HG03025 (cell line): Measurements from ENCODE around the gene LTO1.
"Not testable (repeated sequence)": the region's sequence is repeated elsewhere in the genome, so short reads cannot be mapped to it uniquely, and the experiment has no call there.

ENCODE experiments used
- ATAC-seq: cut with Tn5 transposase; IDR thresholded peaks from one replicate; pipeline ENCODE4 v1.9.1; 2021; ENCODE audit warnings: mild to moderate bottlenecking, moderate library complexity; ENCODE audit not compliant: unreplicated experiment, low FRiP score

LTO1 gene

DNA sequence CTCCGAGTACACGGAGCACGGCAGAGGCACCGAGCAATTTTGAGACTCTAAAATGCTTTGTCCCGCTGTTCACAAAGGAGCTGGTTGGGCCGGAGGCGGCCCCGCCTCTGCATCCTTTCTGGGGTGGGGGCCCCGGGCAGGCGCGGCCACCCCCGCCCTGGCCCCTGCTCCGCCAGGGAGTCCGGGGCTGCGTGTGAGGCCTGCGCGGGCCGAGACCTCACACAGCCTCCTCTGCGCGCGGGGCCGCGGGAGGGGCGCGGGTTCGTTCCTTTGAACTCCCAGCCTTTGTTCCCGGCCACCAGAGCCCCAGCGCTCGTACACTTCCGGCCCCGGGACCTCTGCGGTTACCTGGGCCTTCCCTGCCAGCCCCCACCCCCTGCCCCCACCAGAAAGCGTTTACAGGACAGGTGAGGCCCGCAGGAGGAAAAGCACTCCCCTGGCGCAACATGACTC is 27.1 kb upstream of the LTO1 start:
- no peak for ATAC-seq

DNA sequence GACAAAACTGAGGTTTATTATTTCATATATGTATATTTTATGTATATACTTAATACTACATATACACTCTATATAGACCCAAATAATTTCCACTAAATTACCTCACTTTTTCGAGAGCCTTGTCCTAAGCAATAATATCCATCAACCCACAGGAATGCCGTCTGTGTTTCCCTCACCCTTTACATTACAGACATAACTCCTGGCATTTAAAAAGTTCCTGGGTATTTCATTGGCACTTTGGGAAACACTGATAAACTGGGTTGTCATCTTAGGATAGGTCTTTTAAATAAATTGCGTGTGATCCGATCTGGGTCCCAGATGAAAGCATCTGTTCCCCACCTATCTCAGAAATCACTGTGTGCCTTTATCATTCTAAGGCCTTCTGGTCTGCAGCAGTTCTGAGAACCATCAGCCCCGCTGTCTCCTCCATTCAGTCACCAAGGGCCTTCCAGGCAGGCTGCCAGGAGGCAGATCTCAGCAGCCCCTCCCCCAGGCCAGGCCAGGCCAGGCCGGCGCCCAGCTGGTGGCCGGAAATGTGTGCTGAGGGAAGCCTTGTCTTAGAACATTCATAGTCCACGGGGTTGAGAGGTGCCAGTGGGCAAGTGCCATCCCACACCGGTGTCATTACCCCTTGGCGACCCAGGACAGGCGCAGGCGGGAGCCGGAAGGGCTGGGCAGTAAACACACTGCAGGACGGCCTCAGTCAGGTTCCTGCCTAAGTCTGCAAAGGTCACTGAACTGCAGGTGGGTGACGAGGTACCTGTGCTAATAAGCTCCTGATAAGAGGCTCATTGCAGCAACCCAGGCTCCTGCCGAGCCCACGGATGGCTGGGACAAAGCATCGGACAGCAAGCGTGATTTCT is 25.4 kb upstream of the LTO1 start:
- no peak for ATAC-seq

DNA sequence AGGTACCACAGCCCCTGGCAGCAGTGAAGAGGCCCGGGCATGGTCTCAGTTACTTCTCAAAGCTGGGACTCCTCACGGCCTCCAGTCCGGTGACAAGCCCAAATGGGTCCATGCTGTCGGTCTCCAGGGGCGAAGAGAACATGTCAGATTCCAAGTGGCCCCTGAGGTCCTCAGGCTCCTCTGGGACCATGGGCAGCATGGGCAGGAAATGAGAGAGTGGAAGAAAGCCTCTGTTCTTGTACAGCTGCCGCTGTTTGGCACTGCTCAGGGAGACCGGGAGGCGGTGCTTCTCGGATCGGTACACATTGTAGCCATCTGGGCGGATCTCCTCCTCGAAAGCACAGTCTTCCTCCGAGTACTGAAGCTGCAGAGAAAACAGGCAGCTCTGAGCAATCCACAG is 24.1 kb upstream of the LTO1 start:
- no peak for ATAC-seq

DNA sequence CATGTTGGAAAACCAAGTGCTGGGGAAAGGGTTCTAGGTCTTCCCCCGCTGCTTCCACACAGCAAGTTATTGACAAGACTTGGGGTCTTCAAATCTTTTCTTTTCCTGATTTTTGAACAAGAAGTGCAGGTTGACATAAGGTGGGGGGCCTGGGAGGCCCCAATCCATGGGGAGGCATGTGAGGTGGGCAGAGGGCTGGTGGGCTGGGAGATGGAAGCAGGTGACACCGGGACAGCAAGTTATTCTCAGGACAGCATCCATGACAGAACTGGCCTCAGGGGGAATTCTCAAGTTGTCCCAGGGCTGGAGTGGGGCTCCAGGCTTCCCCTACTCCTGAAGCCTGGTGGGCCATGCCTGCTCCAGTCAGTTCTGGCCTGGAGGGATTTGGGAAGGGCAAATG is 23.2 kb upstream of the LTO1 start:
- no peak for ATAC-seq

DNA sequence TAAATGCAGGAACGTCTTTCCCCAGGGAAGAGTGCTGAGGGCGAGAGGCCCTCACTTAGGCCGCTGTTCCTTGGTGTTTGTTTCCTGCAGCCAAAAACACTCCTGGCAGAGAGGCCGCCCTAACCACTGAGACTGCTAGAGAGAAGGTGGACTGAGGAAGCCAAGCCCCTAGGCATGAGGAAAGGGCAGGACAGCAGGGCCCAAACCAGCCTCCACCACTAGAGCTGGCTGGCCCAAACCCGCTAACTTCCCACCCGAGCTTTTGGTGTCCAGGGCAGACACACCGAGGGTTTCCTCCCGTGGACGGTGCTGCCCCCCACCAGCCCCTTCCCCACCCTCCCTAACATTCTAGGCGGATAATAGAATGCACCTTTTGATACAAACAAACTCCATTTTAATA is 22.7 kb upstream of the LTO1 start:
- ATAC-seq = no peak

DNA sequence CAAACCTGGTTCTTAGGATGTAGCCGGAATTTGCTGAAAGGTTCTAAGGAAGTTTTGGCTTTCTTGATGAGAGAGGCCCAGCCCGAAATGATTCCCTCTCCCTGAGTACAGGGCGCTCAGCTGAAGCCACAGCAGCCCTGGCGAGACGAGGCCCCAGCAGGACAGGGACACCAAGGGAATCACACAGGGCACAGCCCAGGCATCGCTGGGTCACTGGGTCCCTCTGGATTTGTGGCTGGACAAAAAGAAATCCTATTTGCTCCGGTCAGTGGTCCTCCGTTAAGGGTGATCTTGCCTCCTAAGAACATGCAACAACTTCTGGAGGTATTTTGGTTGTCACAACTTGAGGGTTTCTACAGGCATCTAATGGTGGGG is 22.3 kb upstream of the LTO1 start:
- ATAC-seq = no peak

DNA sequence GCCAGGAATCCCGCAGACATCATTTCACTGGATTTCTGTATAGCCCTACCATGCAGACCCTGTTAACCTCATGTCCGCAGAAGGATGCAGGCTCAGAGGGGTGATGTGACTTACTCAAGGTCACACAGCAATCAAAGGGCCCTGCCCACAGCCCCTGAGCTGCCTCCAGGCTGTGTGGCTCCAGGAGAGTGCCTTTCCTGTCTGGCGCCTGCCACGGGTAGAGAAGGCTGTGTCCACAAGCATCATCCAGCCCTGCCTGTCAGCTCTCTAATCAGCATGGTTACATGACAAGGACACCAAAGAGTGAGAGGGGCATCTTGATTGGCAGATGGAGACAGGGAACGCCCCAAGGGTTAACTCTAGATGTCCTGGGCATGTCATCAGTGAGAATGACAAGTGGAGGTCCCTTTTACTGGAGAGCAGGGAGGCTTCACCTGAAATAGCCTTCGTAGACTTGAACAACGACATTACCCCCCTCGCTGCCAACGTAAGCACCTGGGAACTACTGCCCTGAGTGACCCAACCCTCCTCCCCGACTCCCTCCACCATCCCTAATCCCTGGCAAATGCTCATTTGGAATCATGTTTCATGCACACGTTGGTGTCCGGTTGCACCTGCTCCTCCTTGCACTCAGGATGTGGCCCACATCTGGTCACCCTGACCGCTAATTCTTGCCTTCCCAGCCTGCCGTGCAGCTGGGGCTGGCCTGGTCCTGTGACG is 21.8 kb upstream of the LTO1 start:
- no peak for ATAC-seq

DNA sequence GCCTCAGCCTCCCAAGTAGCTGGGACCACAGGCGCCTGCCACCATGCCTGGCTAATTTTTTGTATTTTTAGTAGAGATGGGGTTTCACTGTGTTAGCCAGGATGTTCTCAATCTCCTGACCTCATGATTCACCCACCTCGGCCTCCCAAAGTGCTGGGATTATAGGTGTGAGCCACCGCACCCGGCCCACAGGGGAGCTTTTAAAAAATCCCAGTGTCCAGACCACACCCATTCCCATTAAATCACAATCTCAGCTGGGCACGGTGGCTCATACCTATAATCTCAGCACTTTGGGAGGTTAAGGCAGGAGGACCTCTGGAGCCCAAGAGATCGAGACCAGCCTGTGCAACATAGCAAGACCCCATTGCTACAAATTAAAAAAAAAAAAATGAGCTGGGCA is 20.8 kb upstream of the LTO1 start:
- not testable (repeated sequence) for ATAC-seq

DNA sequence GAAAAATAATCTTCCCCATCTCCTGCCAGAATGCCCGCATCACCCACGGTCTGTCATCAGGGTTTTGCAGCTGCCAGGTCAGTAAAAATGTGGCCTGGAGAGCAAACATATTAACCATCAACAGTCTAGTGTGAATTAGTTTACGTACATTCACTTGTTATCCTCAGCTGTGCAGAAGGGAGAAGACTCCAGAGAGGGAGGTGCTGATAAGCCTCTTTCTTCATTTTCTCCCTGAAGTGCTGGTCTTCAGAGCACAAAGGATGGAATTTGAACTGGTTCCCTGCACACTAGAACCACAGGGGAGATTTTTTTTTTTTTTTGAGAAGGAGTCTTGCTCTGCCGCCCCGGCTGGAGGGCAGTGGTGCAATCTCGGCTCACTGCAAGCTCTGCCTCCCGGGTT is 20.4 kb upstream of the LTO1 start:
- ATAC-seq = no peak

DNA sequence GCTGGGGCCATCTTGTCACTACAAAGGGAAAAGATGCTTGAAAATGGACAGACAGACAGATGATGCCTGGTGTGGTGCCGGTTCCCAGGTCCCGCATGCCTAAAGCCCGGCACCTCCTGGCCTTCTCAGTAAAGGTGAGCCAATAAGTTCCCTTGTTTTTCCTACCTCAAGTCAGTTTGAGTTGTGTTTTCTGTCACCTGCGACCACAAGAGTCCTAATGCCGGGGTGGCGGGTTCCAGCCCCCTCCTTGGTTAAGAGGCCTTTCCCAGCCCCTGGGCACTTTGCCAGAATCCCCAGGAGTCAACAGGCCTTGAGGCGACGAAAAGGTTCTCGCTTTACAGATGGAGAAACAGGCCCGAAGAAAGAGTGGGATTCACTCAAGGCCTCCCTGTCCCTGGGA is 19.6 kb upstream of the LTO1 start:
- ATAC-seq = no peak

DNA sequence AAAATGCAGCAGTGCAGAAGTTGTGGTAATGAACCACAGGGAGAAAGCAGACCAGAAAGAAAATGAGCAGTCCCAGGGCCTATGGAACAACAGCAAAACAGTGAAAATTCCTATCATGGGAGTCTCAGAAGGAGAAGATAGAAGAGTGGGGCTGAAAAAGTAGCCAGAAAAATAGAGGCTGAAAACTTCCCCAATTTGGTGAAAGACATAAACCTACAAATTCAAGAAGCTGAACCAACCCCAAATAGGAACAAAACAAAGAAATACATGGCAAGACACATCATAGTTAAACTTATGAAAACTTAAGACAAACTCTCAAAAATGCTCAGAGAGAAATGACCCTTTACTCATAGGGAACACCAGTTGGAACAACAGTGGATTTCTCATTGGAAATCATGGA is 17.3 kb upstream of the LTO1 start:
- no peak for ATAC-seq

DNA sequence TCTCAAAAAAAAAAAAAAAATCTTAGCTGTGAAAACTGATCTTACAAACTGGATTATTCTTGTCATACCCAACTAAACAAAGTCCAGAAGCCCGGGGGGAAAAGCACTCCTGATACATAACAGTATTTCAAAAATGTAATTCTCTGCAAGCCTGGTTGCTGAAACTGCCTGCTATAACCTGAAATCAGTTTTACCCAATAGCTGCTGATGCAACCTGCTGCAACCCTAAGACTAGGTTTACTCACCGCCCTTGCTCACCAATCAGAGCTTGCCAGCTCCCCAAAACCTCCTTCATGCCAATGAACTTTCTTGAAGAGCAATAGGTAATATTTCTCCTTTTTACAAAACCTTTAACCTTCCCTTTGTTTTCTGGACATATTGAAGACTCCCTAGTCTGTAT is 16.3 kb upstream of the LTO1 start:
- no peak for ATAC-seq

DNA sequence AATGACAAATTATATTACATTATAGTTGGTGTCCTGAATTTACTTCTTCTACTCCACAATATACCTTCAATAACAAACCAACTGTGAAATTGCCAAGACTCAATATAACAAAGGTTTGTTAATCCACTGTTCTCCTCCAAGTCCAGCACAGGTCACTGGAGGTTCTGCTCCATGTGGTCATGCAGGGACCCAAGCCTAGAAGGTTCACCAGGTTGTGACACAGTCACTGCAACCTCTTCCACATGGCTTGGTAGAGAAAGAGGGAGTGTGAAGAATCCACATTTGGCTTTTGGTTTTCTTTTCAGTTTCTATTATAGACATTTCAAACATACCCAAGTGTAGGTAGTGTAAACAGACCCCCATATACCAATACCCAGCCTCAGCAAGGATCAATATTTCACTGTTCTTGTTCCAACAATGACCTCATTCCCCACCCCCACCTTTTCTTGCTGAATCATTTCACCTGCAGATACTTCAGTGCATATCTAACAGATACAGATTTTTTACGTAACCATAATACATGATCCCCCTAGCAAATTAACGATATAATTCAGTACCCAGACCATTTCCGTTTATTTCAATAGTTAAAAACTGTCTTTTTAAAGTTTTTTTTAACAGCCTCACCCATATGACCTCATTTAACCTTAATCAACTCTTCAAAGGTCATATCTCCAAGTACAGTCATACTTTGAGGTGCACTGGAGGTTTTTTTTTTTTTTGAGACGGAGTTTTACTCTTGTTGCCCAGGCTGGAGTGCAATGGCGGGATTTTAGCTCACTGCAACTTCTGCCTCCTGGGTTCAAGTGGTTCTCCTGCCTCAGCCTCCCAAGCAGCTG is 14.5 kb upstream of the LTO1 start:
- ATAC-seq = no peak

DNA sequence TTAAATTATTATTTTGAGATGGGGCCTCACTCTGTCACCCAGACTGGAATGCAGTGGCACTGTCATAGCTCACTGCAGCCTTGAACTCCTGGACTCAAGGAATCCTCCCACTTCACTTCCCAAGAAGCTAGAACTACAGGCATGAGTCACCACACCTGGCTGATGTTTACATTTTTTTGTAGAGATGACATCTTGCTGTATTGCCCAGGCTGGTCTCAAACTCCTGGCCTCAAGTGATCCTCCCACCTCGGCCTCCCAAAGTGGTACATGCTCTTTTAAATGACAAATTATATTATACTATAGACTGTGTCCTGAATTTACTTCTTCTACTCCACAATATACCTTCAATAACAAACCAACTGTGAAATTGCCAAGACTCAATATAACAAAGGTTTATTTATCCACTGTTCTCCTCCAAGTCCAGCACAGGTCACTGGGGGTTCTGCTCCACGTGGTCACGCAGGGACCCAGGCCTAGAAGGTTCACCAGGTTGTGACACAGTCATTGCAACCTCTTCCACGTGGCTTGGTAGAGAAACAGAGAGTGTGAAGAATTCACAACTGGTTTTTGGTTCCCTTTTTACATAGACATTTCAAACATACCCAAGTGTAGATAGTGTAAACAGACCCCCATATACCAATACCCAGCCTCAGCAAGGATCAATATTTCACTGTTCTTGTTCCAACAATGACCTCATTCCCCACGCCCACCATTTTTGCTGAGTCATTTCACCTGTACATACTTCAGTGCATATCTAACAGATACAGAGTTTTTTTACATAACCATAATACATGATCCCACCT is 13.0 kb upstream of the LTO1 start:
- not testable (repeated sequence) for ATAC-seq

DNA sequence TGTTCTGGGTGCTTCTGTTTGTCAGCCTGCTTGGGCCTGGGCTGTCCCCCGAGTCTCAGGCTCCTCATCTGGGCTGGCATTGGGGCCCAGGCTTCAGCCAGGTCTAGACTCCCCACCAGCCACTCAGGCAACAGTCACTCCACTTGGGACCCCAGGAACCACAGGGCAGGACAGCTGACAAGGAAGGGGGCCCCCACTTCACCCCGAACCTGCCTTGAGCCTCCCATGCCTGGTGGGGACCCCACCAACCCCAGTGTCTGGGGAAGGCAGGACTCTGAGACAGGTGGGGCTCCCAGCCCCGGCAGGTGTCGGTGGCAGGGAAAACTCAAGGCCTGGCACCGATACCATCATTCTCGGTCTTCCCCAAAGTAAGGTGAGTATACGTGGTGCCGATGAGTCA is 11.7 kb upstream of the LTO1 start:
- no peak for ATAC-seq

DNA sequence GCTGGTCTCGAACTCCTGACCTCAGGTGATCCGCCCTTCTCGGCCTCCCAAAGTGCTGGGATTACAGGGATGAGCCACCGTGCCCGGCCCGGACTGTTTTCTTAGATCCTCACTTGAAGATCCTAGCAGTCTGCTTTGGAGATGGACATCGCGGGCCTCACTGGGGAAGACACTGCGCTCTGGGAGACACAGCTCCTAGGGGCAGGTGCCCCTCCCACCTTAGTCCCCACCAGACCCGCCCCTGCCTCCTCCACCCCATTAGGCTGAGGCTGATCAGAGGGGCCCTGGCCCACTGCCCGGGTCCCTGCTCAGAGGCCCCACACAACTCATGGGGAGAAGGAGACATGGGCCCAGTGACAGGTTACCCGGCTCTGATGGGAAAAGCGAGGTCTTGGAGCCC is 11.3 kb upstream of the LTO1 start:
- no peak for ATAC-seq

DNA sequence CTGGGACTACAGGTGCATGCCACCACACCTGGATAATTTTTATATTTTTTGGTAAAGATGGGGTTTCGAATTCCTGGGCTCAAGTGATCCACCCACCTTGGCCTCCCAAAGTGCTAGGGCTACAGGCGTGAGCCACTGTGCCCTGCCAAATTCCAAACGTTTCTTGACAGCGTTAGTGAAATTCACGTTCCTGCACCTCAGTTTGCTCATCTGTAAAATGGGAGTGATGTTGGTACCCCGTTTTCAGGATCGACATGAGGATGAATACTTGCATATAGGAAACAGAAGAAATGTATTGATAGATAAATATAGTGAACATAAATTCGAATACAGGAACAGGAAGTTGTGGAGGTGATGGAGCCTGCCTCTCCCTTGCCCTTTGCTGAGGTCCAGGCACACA is 10.2 kb upstream of the LTO1 start:
- ATAC-seq = no peak

DNA sequence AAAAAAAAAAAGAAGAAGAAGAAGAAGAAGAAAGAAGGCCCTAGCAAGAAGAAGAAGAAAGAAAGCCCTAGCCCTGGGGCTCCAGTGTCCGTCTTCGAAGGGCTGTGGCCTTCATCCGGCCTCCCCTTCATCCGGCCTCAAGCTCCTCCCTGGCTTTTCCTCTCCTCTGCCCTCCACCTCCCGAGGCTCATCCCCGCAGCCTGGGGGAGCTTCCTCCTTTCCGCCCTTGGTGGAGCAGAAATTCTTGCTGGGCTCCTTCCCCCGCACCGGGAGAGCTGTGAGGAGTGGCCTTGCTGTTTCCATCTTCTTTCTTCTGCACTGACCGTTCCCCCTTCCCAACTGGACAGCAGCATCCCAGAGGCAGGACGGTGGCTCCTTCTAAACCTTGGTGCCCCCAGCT is 9.5 kb upstream of the LTO1 start:
- no peak for ATAC-seq

DNA sequence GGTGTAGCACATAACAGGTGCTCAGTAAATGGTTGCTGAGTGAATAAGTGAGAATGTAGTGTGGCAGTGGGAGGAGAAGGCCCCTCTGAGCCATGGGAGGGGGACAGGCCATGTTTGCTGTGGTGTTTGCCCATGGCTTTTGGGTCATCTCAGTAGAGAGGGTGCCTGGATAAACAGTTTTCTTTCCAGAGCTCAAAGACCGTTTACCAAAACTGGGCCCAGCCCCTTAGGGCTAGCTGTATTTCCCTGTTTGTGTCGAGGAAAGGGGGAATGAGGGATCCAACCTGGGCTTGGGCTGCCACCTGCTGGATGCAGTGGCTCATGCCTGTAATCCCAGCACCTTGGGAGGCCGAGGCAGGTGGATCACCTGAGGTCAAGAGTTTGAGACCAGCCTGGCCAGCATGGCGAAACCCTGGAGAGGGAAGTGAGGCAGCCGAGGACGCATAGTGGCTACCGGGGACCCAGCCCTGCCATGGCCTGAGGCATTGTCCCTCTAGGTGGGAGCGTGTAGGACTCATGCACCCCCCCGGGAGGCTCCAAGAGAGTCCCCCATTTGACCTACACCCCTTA is 8.7 kb upstream of the LTO1 start:
- ATAC-seq = no peak

DNA sequence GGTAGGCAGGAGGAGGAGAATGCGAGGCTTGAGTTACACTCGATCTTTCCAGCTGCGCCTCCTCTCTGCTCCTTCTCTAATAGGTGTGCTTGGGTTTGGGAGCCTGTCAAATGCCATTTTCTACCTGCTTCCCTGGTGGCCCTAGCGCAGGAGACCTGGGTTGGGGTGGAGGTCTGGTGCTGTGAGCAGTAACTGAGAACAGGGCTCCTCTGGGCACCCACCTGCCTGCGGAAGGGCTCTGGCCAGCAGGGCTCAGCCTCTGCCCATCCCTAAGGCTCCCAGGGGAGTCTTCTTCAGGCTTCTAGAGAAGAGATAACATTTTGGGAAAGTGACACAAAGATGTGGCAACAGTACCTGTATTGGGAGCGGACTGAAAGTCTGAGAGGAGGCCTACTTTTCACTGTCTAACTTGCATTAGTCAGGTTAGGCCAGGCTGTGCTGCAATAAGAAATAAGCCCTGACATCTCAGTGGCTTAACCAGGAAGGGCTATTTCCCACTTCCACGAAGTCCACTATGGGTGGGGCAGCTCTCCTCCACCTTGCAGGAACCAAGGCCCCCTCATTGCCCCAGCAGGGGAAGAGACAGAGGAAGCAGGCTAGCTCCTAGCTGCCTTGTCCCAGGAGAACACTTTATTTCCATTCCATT is 7.7 kb upstream of the LTO1 start:
- no peak for ATAC-seq
